T-helper 17 cell (primary cell): ENCODE results near the gene SCGB2B2. TPM values are rescaled to one million over a fixed set of nuclear protein-coding genes. Genes with fewer than 3 reads are reported as not detected.
"Not testable (repeated sequence)": the region's sequence is repeated elsewhere in the genome, so short reads cannot be mapped to it uniquely, and the experiment has no call there.

Experiments
- ATAC-seq: fragments of 150-1000 bp; cut with Tn5 transposase; 2 replicates; pipeline ENCODE4 v1.10.0; 2021; ENCODE audit warnings: mild to moderate bottlenecking, moderate library complexity
- DNase-seq, 3 donors: peaks; one replicate each; pipeline versions ENCODE4 v3.0.0 to v3.0.0-alpha.2; 2020 to 2021
- H3K9me3 ChIP-seq: one replicate; pipeline ENCODE4 v1.7.0; 2013; ENCODE audit warnings: low read length, mild to moderate bottlenecking; ENCODE audit not compliant: control insufficient read depth, poor library complexity, severe bottlenecking
- H3K27ac Mint-ChIP-seq: one replicate; pipeline ENCODE4 v1.8.0; 2022; ENCODE audit warnings: mild to moderate bottlenecking, moderate library complexity, mixed read lengths
- H3K27me3 Mint-ChIP-seq: one replicate; pipeline ENCODE4 v1.8.0; 2022; ENCODE audit warnings: mixed read lengths
- H3K36me3 Mint-ChIP-seq: one replicate; pipeline ENCODE4 v1.8.0; 2022; ENCODE audit warnings: low read depth, mixed read lengths
- H3K4me1 Mint-ChIP-seq: one replicate; pipeline ENCODE4 v1.8.0; 2022; ENCODE audit warnings: mild to moderate bottlenecking, mixed read lengths
- H3K4me3 Mint-ChIP-seq: one replicate; pipeline ENCODE4 v1.8.0; 2022; ENCODE audit warnings: mild to moderate bottlenecking, moderate library complexity, mixed read lengths
- total RNA-seq, 4 donors: library from RNA in 2 of 4; stranded (reverse) in 2 of 4; gene quantifications; one replicate each; pipeline ENCODE4 v1.2.3 and lab custom pipeline; 2022 to 2026

The SCGB2B2 gene
- total RNA-seq, 2 donors from 2014 or later = 0.82 TPM; not detected in 1

- H3K27ac Mint-ChIP-seq, H3K4me3 Mint-ChIP-seq: not testable (repeated sequence)
- peaks cover 19% of the 10 kb centered on the region for H3K9me3 ChIP-seq
Measured at GRCh38 chr19:34685266-34685665, 8.3 kb upstream of the SCGB2B2 start.

GRCh38 chr19:34681478-34681877 lies 4.5 kb upstream of the SCGB2B2 start:
- DNase-seq (no peak), ATAC-seq (no peak)
- Mint-ChIP-seq H3K36me3 (peaks cover 12% of the 10 kb centered on the region), H3K4me3 (peak overlapping the region; percentile 1), H3K27me3 (no peaks in the 10 kb centered on the region), H3K27ac (no peak overlapping the region), H3K4me1 (peaks cover 4% of the 10 kb centered on the region)
- H3K9me3 ChIP-seq = peaks cover 12% of the 10 kb centered on the region

More at GRCh38 chr19:34685266-34685665, 8.3 kb upstream of the SCGB2B2 start:
- H3K36me3 Mint-ChIP-seq, DNase-seq, H3K4me1 Mint-ChIP-seq, H3K27me3 Mint-ChIP-seq, ATAC-seq: not testable (repeated sequence)

GRCh38 chr19:34678421-34678820 lies 1.5 kb upstream of the SCGB2B2 start:
- Mint-ChIP-seq H3K27ac (peak overlapping the region; percentile 99), H3K4me3 (peak overlapping the region; percentile 95), H3K27me3 (peaks cover 9% of the 10 kb centered on the region), H3K4me1 (peaks cover 6% of the 10 kb centered on the region), H3K36me3 (peaks cover 12% of the 10 kb centered on the region)
- peaks cover 14% of the 10 kb centered on the region for H3K9me3 ChIP-seq
- DNase-seq = no peak
- no peak for ATAC-seq

GRCh38 chr19:34678085-34678412 lies 1.1 kb upstream of the SCGB2B2 start:
- H3K27me3 Mint-ChIP-seq = peaks cover 12% of the 10 kb centered on the region
- peak overlapping the region; percentile 95 for H3K4me3 Mint-ChIP-seq
- H3K9me3 ChIP-seq = peaks cover 13% of the 10 kb centered on the region
- peaks cover 11% of the 10 kb centered on the region for H3K36me3 Mint-ChIP-seq
- H3K27ac Mint-ChIP-seq = peak overlapping the region; percentile 99
- peaks cover 6% of the 10 kb centered on the region for H3K4me1 Mint-ChIP-seq
- DNase-seq (no peak), ATAC-seq (no peak)

- peaks cover 11% of the 10 kb centered on the region for H3K9me3 ChIP-seq
- peak within 1 kb of the TSS; percentile 99 for H3K27ac Mint-ChIP-seq
- H3K4me3 Mint-ChIP-seq = peak within 1 kb of the TSS; percentile 95
- DNase-seq (peak; percentile 81 to 87 (median 86)), ATAC-seq (peak; percentile 92)
- H3K36me3 Mint-ChIP-seq = peaks cover 8% of the 10 kb centered on the region
- H3K27me3 Mint-ChIP-seq = peaks cover 15% of the 10 kb centered on the region
- peaks cover 7% of the 10 kb centered on the region for H3K4me1 Mint-ChIP-seq
Measured at GRCh38 chr19:34677386-34678084, 576 bp upstream of the SCGB2B2 start, which contains the start of gene ZNF302. ZNF302 (plus strand) TSS chr19:34677678; CDS start chr19:34678805, 1,127 bp downstream.

- DNase-seq (no peak), ATAC-seq (no peak)
- Mint-ChIP-seq H3K27ac (peak overlapping the region; percentile 99), H3K36me3 (peaks cover 8% of the 10 kb centered on the region), H3K4me3 (peak overlapping the region; percentile 95), H3K4me1 (peaks cover 7% of the 10 kb centered on the region), H3K27me3 (peaks cover 15% of the 10 kb centered on the region)
- H3K9me3 ChIP-seq = peaks cover 4% of the 10 kb centered on the region
Measured at GRCh38 chr19:34675919-34676318, 1.0 kb downstream of the SCGB2B2 start.

- ATAC-seq = no peak
Measured at GRCh38 chr19:34675250-34675649, 1.7 kb downstream of the SCGB2B2 start.

GRCh38 chr19:34673590-34673989 lies 3.4 kb downstream of the SCGB2B2 start:
- Mint-ChIP-seq H3K27me3 (peaks cover 20% of the 10 kb centered on the region), H3K36me3 (no peaks in the 10 kb centered on the region), H3K4me3 (no peak overlapping the region), H3K4me1 (peaks cover 7% of the 10 kb centered on the region), H3K27ac (no peak overlapping the region)
- peaks cover 2% of the 10 kb centered on the region for H3K9me3 ChIP-seq
- DNase-seq = no peak
- no peak for ATAC-seq

More at GRCh38 chr19:34675250-34675649, 1.7 kb downstream of the SCGB2B2 start:
- H3K4me3 Mint-ChIP-seq = no peak overlapping the region
- peaks cover 15% of the 10 kb centered on the region for H3K27me3 Mint-ChIP-seq
- H3K36me3 Mint-ChIP-seq = peaks cover 6% of the 10 kb centered on the region
- peaks cover 4% of the 10 kb centered on the region for H3K9me3 ChIP-seq
- peaks cover 7% of the 10 kb centered on the region for H3K4me1 Mint-ChIP-seq
- H3K27ac Mint-ChIP-seq = no peak overlapping the region
- no peak for DNase-seq

GRCh38 chr19:34671972-34672371 lies 5.0 kb downstream of the SCGB2B2 start:
- peaks cover 20% of the 10 kb centered on the region for H3K27me3 Mint-ChIP-seq
- DNase-seq = no peak
- H3K36me3 Mint-ChIP-seq = no peaks in the 10 kb centered on the region
- H3K4me3 Mint-ChIP-seq = no peak overlapping the region
- H3K9me3 ChIP-seq = peaks cover 2% of the 10 kb centered on the region
- ATAC-seq = no peak
- H3K27ac Mint-ChIP-seq = no peak overlapping the region
- peaks cover 13% of the 10 kb centered on the region for H3K4me1 Mint-ChIP-seq

- Mint-ChIP-seq H3K4me3 (peak overlapping the region; percentile 49), H3K27ac (peak overlapping the region; percentile 56), H3K4me1 (peaks cover 14% of the 10 kb centered on the region), H3K27me3 (peaks cover 16% of the 10 kb centered on the region), H3K36me3 (no peaks in the 10 kb centered on the region)
- ATAC-seq (no peak), DNase-seq (no peak)
- no peaks in the 10 kb centered on the region for H3K9me3 ChIP-seq
Measured at GRCh38 chr19:34669305-34669704, 7.7 kb downstream of the SCGB2B2 start.

GRCh38 chr19:34668690-34669089 lies 8.3 kb downstream of the SCGB2B2 start:
- Mint-ChIP-seq H3K4me1 (peaks cover 17% of the 10 kb centered on the region), H3K27me3 (peaks cover 11% of the 10 kb centered on the region)
- not testable (repeated sequence) for DNase-seq, H3K9me3 ChIP-seq, ATAC-seq, H3K36me3 Mint-ChIP-seq, H3K4me3 Mint-ChIP-seq, H3K27ac Mint-ChIP-seq

- not testable (repeated sequence) for H3K27me3 Mint-ChIP-seq, H3K9me3 ChIP-seq, H3K4me3 Mint-ChIP-seq, H3K36me3 Mint-ChIP-seq, ATAC-seq, DNase-seq
- Mint-ChIP-seq H3K27ac (peak overlapping the region; percentile 44), H3K4me1 (peaks cover 22% of the 10 kb centered on the region)
Measured at GRCh38 chr19:34668077-34668689, 8.8 kb downstream of the SCGB2B2 start.

GRCh38 chr19:34667349-34668076 lies 9.4 kb downstream of the SCGB2B2 start:
- no peaks in the 10 kb centered on the region for H3K9me3 ChIP-seq
- peaks cover 5% of the 10 kb centered on the region for H3K27me3 Mint-ChIP-seq
- DNase-seq (no peak), ATAC-seq (no peak)
- no peaks in the 10 kb centered on the region for H3K36me3 Mint-ChIP-seq
- H3K4me3 Mint-ChIP-seq = peak overlapping the region; percentile 70
- H3K27ac Mint-ChIP-seq = peak overlapping the region; percentile 44
- peaks cover 26% of the 10 kb centered on the region for H3K4me1 Mint-ChIP-seq
